Thyroid gland (tissue), 4 donors: ENCODE measurements around the gene MTREX.

Experiments used
- CTCF ChIP-seq, 6 experiments: fragments of 200-600 bp in 3 of 6; fragments of 450-650 bp in 3 of 6; sonication (generic) in 3 of 6; IDR thresholded peaks; one replicate each; pipeline ENCODE4 v1.5.1; 2016 to 2019; ENCODE audit warnings: antibody characterized with exemption in 6 of 6, mild to moderate bottlenecking in 2 of 6, inconsistent platforms in 1 of 6, moderate library complexity in 1 of 6
- POLR2A ChIP-seq, 2 donors: fragments of 450-650 bp; IDR thresholded peaks; one replicate each; pipeline ENCODE4 v1.6.1; 2017; ENCODE audit warnings: antibody characterized with exemption in 2 of 2, mild to moderate bottlenecking in 2 of 2, moderate library complexity in 1 of 2

GRCh38 chr5:55386356-55386755 is 78.6 kb downstream of the MTREX start:
- TF ChIP-seq CTCF (IDR thresholded peaks at IDR 0.05) (no peak), POLR2A (IDR thresholded peaks at IDR 0.05) (no peak)
